Common myeloid progenitor, CD34-positive (primary cell): ENCODE results near the gene ANKRD13B.

Source experiments
- CTCF ChIA-PET: fragments of 350-600 bp; sonication (Branson Sonifier 250); formaldehyde crosslinking; loops from one replicate; lab custom pipeline; 2021; ENCODE audit warnings: antibody characterized with exemption; lab: Charles Lee
- POLR2A ChIA-PET: fragments of 350-600 bp; sonication (Branson Sonifier 250); formaldehyde crosslinking; loops from one replicate; lab custom pipeline; 2021; ENCODE audit warnings: antibody characterized with exemption; lab: Charles Lee
- DNase-seq, 3 donors: peaks; one replicate each; pipeline versions ENCODE4 v3.0.0 to v3.0.0-alpha.2; 2013
- H3K27ac ChIP-seq, 2 experiments: 1 replicate in 1 of 2; 2 replicates in 1 of 2; pipeline ENCODE4 v1.7.0; 2013; ENCODE audit warnings: inconsistent platforms in 2 of 2, low read length in 2 of 2, mild to moderate bottlenecking in 2 of 2, low read depth in 1 of 2, moderate library complexity in 1 of 2; ENCODE audit not compliant: severe bottlenecking in 2 of 2, insufficient read depth in 1 of 2, poor library complexity in 1 of 2
- H3K27me3 ChIP-seq, 5 experiments: replicated peaks in 2 of 5; 1 replicate in 3 of 5; 2 replicates in 2 of 5; pipeline versions ENCODE4 v1.6.1 to v1.7.0; 2013; ENCODE audit warnings: low read length in 4 of 5, mild to moderate bottlenecking in 2 of 5, moderate library complexity in 2 of 5, inconsistent platforms in 1 of 5; ENCODE audit not compliant: insufficient read depth in 5 of 5, control insufficient read depth in 4 of 5
- H3K36me3 ChIP-seq, 4 experiments: 1 replicate in 2 of 4; 2 replicates in 2 of 4; pipeline versions ENCODE4 v1.6.1 to v1.7.0; 2013; ENCODE audit warnings: low read length in 3 of 4, control low read depth in 1 of 4, mild to moderate bottlenecking in 1 of 4; ENCODE audit not compliant: control insufficient read depth in 4 of 4, insufficient read depth in 4 of 4
- H3K4me1 ChIP-seq, 4 experiments: 1 replicate in 3 of 4; 2 replicates in 1 of 4; pipeline versions ENCODE4 v1.6.1 to v1.7.1; 2013; ENCODE audit warnings: low read length in 3 of 4, mild to moderate bottlenecking in 3 of 4, control low read depth in 1 of 4, inconsistent platforms in 1 of 4, moderate library complexity in 1 of 4; ENCODE audit not compliant: control insufficient read depth in 4 of 4, insufficient read depth in 4 of 4; ENCODE audit errors: control extremely low read depth in 1 of 4
- H3K4me3 ChIP-seq, 7 experiments: 1 replicate in 4 of 7; 2 replicates in 3 of 7; pipeline versions ENCODE4 v1.5.1 to v1.7.0; 2013; ENCODE audit warnings: mild to moderate bottlenecking in 7 of 7, low read length in 6 of 7, moderate library complexity in 6 of 7, inconsistent platforms in 2 of 7, low read depth in 2 of 7, control low read depth in 1 of 7; ENCODE audit not compliant: insufficient read depth in 4 of 7, control insufficient read depth in 1 of 7; ENCODE audit errors: extremely low read depth in 1 of 7
- H3K9me3 ChIP-seq, 5 experiments: 1 replicate in 4 of 5; 2 replicates in 1 of 5; pipeline versions ENCODE4 v1.6.1 to v1.7.1; 2013; ENCODE audit warnings: low read length in 4 of 5, mild to moderate bottlenecking in 2 of 5, inconsistent platforms in 1 of 5, low read depth in 1 of 5, moderate library complexity in 1 of 5; ENCODE audit not compliant: control insufficient read depth in 4 of 5, insufficient read depth in 2 of 5; ENCODE audit errors: control extremely low read depth in 1 of 5
- WGBS: methylation state at CpG from one replicate; pipeline ENCODE4 v1.1.5; 2013; ENCODE audit not compliant: insufficient coverage; 5-methylcytosine and 5-hydroxymethylcytosine counted together

ANKRD13B gene

GRCh38 chr17:29640981-29641642 lies 48.2 kb downstream of the ANKRD13B start:
- CTCF ChIA-PET = interaction anchor here (0.7 to 7.6 kb wide), 9 partner anchors 14 to 290 kb away, joined by 3 to 91 read pairs (median 8); partner anchors contain the start of gene SSH2
- DNase-seq = peak in 2 of 3 donors; percentile 84 to 91
- POLR2A ChIA-PET = interaction anchor here (0.6 to 1.3 kb wide), 4 partner anchors 33 to 138 kb away, joined by 3 to 5 read pairs (median 3); no protein-coding TSS in a partner anchor
- peaks cover 11 to 28% (median 12%) of the 10 kb centered on the region in 4 experiments for H3K36me3 ChIP-seq
- H3K9me3 ChIP-seq = no peaks in the 10 kb centered on the region
- peak overlapping the region in 1 of 7 experiments; percentile 19 for H3K4me3 ChIP-seq
- 81% methylated on average over 3 of the region's 7 CpGs for WGBS
- peak overlapping the region; percentile 21 to 69 for H3K27ac ChIP-seq
- H3K4me1 ChIP-seq = peaks cover 14 to 50% (median 44%) of the 10 kb centered on the region in 4 experiments
- no peaks in the 10 kb centered on the region for H3K27me3 ChIP-seq

GRCh38 chr17:29642171-29642611 lies 49.3 kb downstream of the ANKRD13B start:
- Histone ChIP-seq H3K36me3 (peaks cover 4 to 19% (median 10%) of the 10 kb centered on the region in 4 experiments), H3K4me1 (peaks cover 14 to 50% (median 44%) of the 10 kb centered on the region in 4 experiments), H3K4me3 (no peak overlapping the region), H3K9me3 (no peaks in the 10 kb centered on the region), H3K27me3 (no peaks in the 10 kb centered on the region), H3K27ac (peak overlapping the region in 1 of 2 experiments; percentile 69)
- 60% methylated on average over 1 of the region's 2 CpGs for WGBS
- ChIA-PET POLR2A (interaction anchor here (0.7 kb wide), 1 partner anchor 26 kb away, joined by 3 read pairs; no protein-coding TSS in a partner anchor), CTCF (interaction anchor here (0.8 to 7.6 kb wide), 6 partner anchors 13 to 277 kb away, joined by 3 to 91 read pairs (median 6); no protein-coding TSS in a partner anchor)
- DNase-seq = no peak

- CTCF ChIA-PET = interaction anchor here (0.8 to 7.6 kb wide), 8 partner anchors 11 to 288 kb away, joined by 3 to 91 read pairs (median 4); no protein-coding TSS in a partner anchor
- no peaks in the 10 kb centered on the region for H3K9me3 ChIP-seq
- no CpG with 5 or more reads among the region's 1 CpG for WGBS
- H3K4me1 ChIP-seq = peaks cover 14 to 46% (median 43%) of the 10 kb centered on the region in 4 experiments
- H3K36me3 ChIP-seq = peaks cover 9 to 25% (median 15%) of the 10 kb centered on the region in 4 experiments
- POLR2A ChIA-PET = interaction anchor here (0.7 kb wide), 1 partner anchor 31 kb away, joined by 3 read pairs; no protein-coding TSS in a partner anchor
- H3K27me3 ChIP-seq = no peaks in the 10 kb centered on the region
- no peak for DNase-seq
- no peak overlapping the region for H3K4me3 ChIP-seq
- H3K27ac ChIP-seq = no peak overlapping the region
Measured at GRCh38 chr17:29643817-29644160, 50.9 kb downstream of the ANKRD13B start.

GRCh38 chr17:29645515-29646051 lies 52.7 kb downstream of the ANKRD13B start:
- H3K9me3 ChIP-seq = no peaks in the 10 kb centered on the region
- peaks cover 13 to 28% (median 19%) of the 10 kb centered on the region in 4 experiments for H3K36me3 ChIP-seq
- no peaks in the 10 kb centered on the region for H3K27me3 ChIP-seq
- H3K27ac ChIP-seq = no peak overlapping the region
- 86% methylated on average over 2 of the region's 5 CpGs for WGBS
- peaks cover 12 to 30% (median 27%) of the 10 kb centered on the region in 4 experiments for H3K4me1 ChIP-seq
- POLR2A ChIA-PET = no interaction called here
- no peak overlapping the region for H3K4me3 ChIP-seq
- CTCF ChIA-PET = interaction anchor here (1.0 kb wide), 1 partner anchor 28 kb away, joined by 3 read pairs; no protein-coding TSS in a partner anchor
- DNase-seq = no peak

GRCh38 chr17:29648005-29648404 lies 55.1 kb downstream of the ANKRD13B start:
- peaks cover 16 to 37% (median 20%) of the 10 kb centered on the region in 4 experiments for H3K36me3 ChIP-seq
- no CpG with 5 or more reads among the region's 5 CpGs for WGBS
- no peak for DNase-seq
- H3K27ac ChIP-seq = no peak overlapping the region
- H3K4me1 ChIP-seq = peaks cover 0 to 6% (median 4%) of the 10 kb centered on the region in 4 experiments
- no peak overlapping the region for H3K4me3 ChIP-seq
- ChIA-PET POLR2A (no interaction called here), CTCF (interaction anchor here (1.8 kb wide), 1 partner anchor 18 kb away, joined by 4 read pairs; no protein-coding TSS in a partner anchor)
- no peaks in the 10 kb centered on the region for H3K9me3 ChIP-seq
- no peaks in the 10 kb centered on the region for H3K27me3 ChIP-seq

- H3K27me3 ChIP-seq = no peaks in the 10 kb centered on the region
- DNase-seq = no peak
- WGBS = 100% methylated on average over 1 of the region's 5 CpGs
- H3K27ac ChIP-seq = no peak overlapping the region
- no peaks in the 10 kb centered on the region for H3K9me3 ChIP-seq
- H3K36me3 ChIP-seq = peaks cover 15 to 35% (median 18%) of the 10 kb centered on the region in 4 experiments
- no peak overlapping the region for H3K4me3 ChIP-seq
- POLR2A ChIA-PET = no interaction called here
- CTCF ChIA-PET = interaction anchor here (0.6 to 1.1 kb wide), 2 partner anchors 10 to 33 kb away, joined by 3 to 5 read pairs; no protein-coding TSS in a partner anchor
- no peaks in the 10 kb centered on the region for H3K4me1 ChIP-seq
Measured at GRCh38 chr17:29649359-29649758, 56.4 kb downstream of the ANKRD13B start.
